Ovary (tissue), 3 donors: ENCODE results near the gene DENND2D.

Source experiments
- POLR2A ChIP-seq: fragments of 450-650 bp; IDR thresholded peaks from one replicate; pipeline ENCODE4 v1.6.1; 2017; ENCODE audit warnings: antibody characterized with exemption, mild to moderate bottlenecking, moderate library complexity
- TF ChIP-seq, protein P1 (sequence below), 3 donors: fragments of 450-650 bp in 2 of 3; fragments of 200-600 bp in 1 of 3; IDR thresholded peaks; one replicate each; pipeline versions ENCODE4 v1.5.1 to v1.8.0; 2016 to 2022; ENCODE audit warnings: antibody characterized with exemption in 3 of 3, mild to moderate bottlenecking in 1 of 3
- donor health status: DM: no; HTN: no; CAD: no.

DNA sequence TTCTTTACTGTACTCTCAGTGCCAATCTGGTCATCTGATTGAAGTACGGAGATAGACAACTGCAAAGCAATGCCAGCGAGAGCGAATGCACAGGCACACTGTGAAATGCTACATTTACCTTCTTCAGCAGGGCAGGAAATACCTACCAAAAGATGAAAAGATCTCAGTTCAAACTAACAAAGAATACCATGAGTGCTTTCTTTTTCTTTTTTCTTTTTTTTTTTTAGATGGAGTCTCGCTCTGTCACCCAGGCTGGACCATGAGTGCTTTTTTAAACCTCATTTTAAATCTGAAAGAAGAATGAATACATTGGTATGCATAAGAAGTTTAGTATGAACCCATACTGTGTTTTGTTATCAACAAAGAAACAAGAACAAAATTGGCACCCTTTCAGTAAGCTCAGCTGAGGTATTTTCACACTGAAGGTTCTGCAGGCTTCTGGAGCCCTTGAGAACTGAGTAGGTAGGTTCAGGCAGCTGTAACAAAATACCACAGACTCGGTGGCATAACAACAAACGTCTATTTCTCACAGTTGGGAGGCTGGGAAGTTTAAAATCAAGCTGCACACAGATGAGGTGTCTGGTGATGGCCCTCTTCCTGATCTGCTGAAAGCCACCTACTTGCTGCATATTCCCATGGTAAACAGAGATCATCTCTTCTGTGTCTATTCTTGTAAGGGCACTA lies 25.4 kb upstream of the DENND2D start:
- TF ChIP-seq, protein P1, sequence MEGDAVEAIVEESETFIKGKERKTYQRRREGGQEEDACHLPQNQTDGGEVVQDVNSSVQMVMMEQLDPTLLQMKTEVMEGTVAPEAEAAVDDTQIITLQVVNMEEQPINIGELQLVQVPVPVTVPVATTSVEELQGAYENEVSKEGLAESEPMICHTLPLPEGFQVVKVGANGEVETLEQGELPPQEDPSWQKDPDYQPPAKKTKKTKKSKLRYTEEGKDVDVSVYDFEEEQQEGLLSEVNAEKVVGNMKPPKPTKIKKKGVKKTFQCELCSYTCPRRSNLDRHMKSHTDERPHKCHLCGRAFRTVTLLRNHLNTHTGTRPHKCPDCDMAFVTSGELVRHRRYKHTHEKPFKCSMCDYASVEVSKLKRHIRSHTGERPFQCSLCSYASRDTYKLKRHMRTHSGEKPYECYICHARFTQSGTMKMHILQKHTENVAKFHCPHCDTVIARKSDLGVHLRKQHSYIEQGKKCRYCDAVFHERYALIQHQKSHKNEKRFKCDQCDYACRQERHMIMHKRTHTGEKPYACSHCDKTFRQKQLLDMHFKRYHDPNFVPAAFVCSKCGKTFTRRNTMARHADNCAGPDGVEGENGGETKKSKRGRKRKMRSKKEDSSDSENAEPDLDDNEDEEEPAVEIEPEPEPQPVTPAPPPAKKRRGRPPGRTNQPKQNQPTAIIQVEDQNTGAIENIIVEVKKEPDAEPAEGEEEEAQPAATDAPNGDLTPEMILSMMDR (IDR thresholded peaks at IDR 0.05), result no peak
- TF ChIP-seq POLR2A, result no peak
